Naive thymus-derived CD4-positive, alpha-beta T cell (primary cell): ENCODE results near the gene TLE6. TPM values are rescaled to one million over a fixed set of nuclear protein-coding genes. Genes with fewer than 3 reads are reported as not detected.

Experiments
- ATAC-seq: fragments of 150-1000 bp; cut with Tn5 transposase; 2 replicates; pipeline ENCODE4 v1.10.0; 2021; ENCODE audit warnings: mild to moderate bottlenecking, moderate library complexity
- CTCF ChIA-PET: fragments of 350-600 bp; sonication (Branson Sonifier 250); formaldehyde crosslinking; loops from one replicate; lab custom pipeline; 2021; ENCODE audit warnings: antibody characterized with exemption; lab: Charles Lee
- POLR2A ChIA-PET: fragments of 350-600 bp; sonication (Branson Sonifier 250); formaldehyde crosslinking; loops from one replicate; lab custom pipeline; 2021; ENCODE audit warnings: antibody characterized with exemption, inconsistent platforms; lab: Charles Lee
- DNase-seq, 9 donors: peaks; one replicate each; pipeline versions ENCODE4 v3.0.0 to v3.0.0-alpha.2; 2020 to 2022; ENCODE audit warnings: mixed read lengths in 1 of 9
- H3K27ac ChIP-seq: one replicate; pipeline ENCODE4 v1.7.0; 2013; ENCODE audit warnings: mild to moderate bottlenecking, low read depth, low read length, moderate library complexity
- H3K27me3 ChIP-seq, 2 donors: one replicate each; pipeline ENCODE4 v1.7.0; 2013; ENCODE audit warnings: low read length in 2 of 2, mild to moderate bottlenecking in 2 of 2, moderate library complexity in 2 of 2; ENCODE audit not compliant: control insufficient read depth in 2 of 2, insufficient read depth in 2 of 2
- H3K36me3 ChIP-seq, 3 experiments: 1 replicate in 2 of 3; 2 replicates in 1 of 3; pipeline ENCODE4 v1.7.0; 2013; ENCODE audit warnings: low read length in 3 of 3, mild to moderate bottlenecking in 3 of 3, moderate library complexity in 1 of 3; ENCODE audit not compliant: insufficient read depth in 3 of 3, control insufficient read depth in 2 of 3
- H3K4me1 ChIP-seq, 2 donors: one replicate each; pipeline ENCODE4 v1.7.0; 2013; ENCODE audit warnings: low read length in 2 of 2, mild to moderate bottlenecking in 2 of 2, moderate library complexity in 1 of 2; ENCODE audit not compliant: control insufficient read depth in 2 of 2, insufficient read depth in 2 of 2
- H3K4me3 ChIP-seq: 2 replicates; pipeline ENCODE4 v1.7.0; 2013; ENCODE audit warnings: mild to moderate bottlenecking, low read length
- H3K9me3 ChIP-seq, 3 experiments: 1 replicate in 2 of 3; 2 replicates in 1 of 3; pipeline ENCODE4 v1.7.0; 2013; ENCODE audit warnings: low read length in 3 of 3; ENCODE audit not compliant: control insufficient read depth in 2 of 3
- H3K27ac Mint-ChIP-seq, 9 donors: one replicate each; pipeline ENCODE4 v1.8.0; 2020 to 2022; ENCODE audit warnings: mixed read lengths in 9 of 9, mild to moderate bottlenecking in 8 of 9, moderate library complexity in 5 of 9, inconsistent platforms in 2 of 9
- H3K27me3 Mint-ChIP-seq, 5 donors: one replicate each; pipeline ENCODE4 v1.8.0; 2021 to 2022; ENCODE audit warnings: mixed read lengths in 5 of 5, mild to moderate bottlenecking in 1 of 5
- H3K36me3 Mint-ChIP-seq, 5 donors: one replicate each; pipeline ENCODE4 v1.8.0; 2020 to 2022; ENCODE audit warnings: mixed read lengths in 5 of 5, mild to moderate bottlenecking in 3 of 5, inconsistent platforms in 1 of 5
- H3K4me1 Mint-ChIP-seq, 7 donors: one replicate each; pipeline ENCODE4 v1.8.0; 2020 to 2022; ENCODE audit warnings: mixed read lengths in 7 of 7, mild to moderate bottlenecking in 3 of 7, inconsistent platforms in 1 of 7
- H3K4me3 Mint-ChIP-seq, 10 donors: one replicate each; pipeline ENCODE4 v1.8.0; 2020 to 2022; ENCODE audit warnings: mild to moderate bottlenecking in 10 of 10, mixed read lengths in 10 of 10, moderate library complexity in 6 of 10, inconsistent platforms in 2 of 10
- H3K9me3 Mint-ChIP-seq, 11 donors: one replicate each; pipeline ENCODE4 v1.8.0; 2020 to 2022; ENCODE audit warnings: mixed read lengths in 11 of 11, mild to moderate bottlenecking in 4 of 11, inconsistent platforms in 1 of 11, moderate library complexity in 1 of 11
- intact Hi-C, 2 donors: fragments of 100-400 bp; cut with micrococcal nuclease; formaldehyde crosslinking; loops; one replicate each; pipeline ENCODE4 v1.15.1; 2023
- polyA plus RNA-seq, 2 donors: library from polyadenylated mRNA; unstranded; fragments of 300-500 nt; fragmentation: Illumina TruSeq; gene quantifications; one replicate each; pipeline ENCODE4 v1.2.3, GENCODE V29; 2021
- total RNA-seq, 6 experiments: library from RNA in 5 of 6; stranded (reverse) in 5 of 6; gene quantifications; 1 replicate in 5 of 6; 2 replicates in 1 of 6; pipeline ENCODE4 v1.2.3 and lab custom pipeline; 2021 to 2026

The TLE6 gene
- total and polyA plus RNA-seq, 7 experiments from 2014 or later = 0.52 to 0.64 (median 0.60) TPM; not detected in 4

- CTCF ChIA-PET = interaction anchor here (0.6 kb wide), 1 partner anchor 19 kb away, joined by 4 read pairs; no protein-coding TSS in a partner anchor
- Histone ChIP-seq H3K27me3 (no peaks in the 10 kb centered on the region), H3K36me3 (no peaks in the 10 kb centered on the region)
These were observed 378 bp downstream of the TLE6 start for GRCh38 chr19:2977746-2978138.

DNA sequence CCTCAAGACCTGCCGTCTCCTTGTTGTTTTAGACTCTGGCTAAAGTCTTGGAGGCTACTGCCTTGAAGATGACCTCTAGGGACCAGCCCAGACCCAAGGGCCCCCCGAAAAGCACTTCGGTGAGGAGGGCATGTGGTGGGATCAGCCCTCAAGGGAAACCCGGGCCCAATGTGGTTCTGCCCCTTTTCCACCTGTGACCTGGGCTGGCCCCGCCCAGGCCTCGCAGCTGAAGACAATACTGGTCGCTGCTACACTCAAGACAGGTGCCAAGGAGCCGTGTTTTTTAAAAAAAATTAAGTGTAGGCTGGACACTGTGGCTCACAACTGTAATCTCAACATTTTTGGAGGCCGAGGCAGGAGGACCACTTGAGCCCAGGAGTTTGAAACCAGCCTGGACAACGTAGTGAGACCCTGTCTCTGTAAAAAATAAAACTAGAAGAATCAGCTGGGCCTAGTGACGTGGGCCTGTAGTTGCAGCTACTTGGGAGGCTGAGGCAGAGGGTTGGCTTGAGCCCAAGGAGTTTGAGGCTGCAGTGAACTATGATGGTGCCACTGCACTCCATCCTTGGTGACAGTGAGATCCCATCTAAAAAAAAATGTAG is 903 bp downstream of the TLE6 start:
- H3K9me3 Mint-ChIP-seq = no peaks in the 10 kb centered on the region
- H3K4me1 ChIP-seq = peaks cover 10 to 12% of the 10 kb centered on the region in 2 donors
- H3K36me3 ChIP-seq = no peaks in the 10 kb centered on the region
- H3K4me3 ChIP-seq = no peak overlapping the region
- ATAC-seq = no peak
- H3K4me1 Mint-ChIP-seq = peaks cover 0 to 24% (median 20%) of the 10 kb centered on the region in 7 donors
- DNase-seq = no peak
- no peaks in the 10 kb centered on the region for H3K36me3 Mint-ChIP-seq
- peak overlapping the region in 1 of 9 donors; percentile 76 for H3K27ac Mint-ChIP-seq
- POLR2A ChIA-PET = interaction anchor here (2.2 to 3.9 kb wide), 2 partner anchors 58 to 80 kb away, joined by 7 to 20 read pairs; no protein-coding TSS in a partner anchor
- intact Hi-C loops = no loop called here
- H3K4me3 Mint-ChIP-seq = no peak overlapping the region
- CTCF ChIA-PET = interaction anchor here (0.6 kb wide), 1 partner anchor 206 kb away, joined by 3 read pairs; no protein-coding TSS in a partner anchor
- peaks cover 6 to 26% (median 13%) of the 10 kb centered on the region in 5 donors for H3K27me3 Mint-ChIP-seq
- H3K9me3 ChIP-seq = no peaks in the 10 kb centered on the region
- no peak overlapping the region for H3K27ac ChIP-seq
- no peaks in the 10 kb centered on the region for H3K27me3 ChIP-seq

More at GRCh38 chr19:2977746-2978138, 378 bp downstream of the TLE6 start:
- Histone ChIP-seq H3K9me3 (no peaks in the 10 kb centered on the region), H3K27ac (no peak overlapping the region), H3K4me3 (no peak overlapping the region), H3K4me1 (peaks cover 10 to 12% of the 10 kb centered on the region in 2 donors)
- ATAC-seq = no peak
- H3K36me3 Mint-ChIP-seq = no peaks in the 10 kb centered on the region
- POLR2A ChIA-PET = interaction anchor here (0.6 to 3.9 kb wide), 5 partner anchors 27 to 203 kb away, joined by 3 to 20 read pairs (median 4); no protein-coding TSS in a partner anchor
- peaks cover 0 to 24% (median 18%) of the 10 kb centered on the region in 7 donors for H3K4me1 Mint-ChIP-seq
- H3K27ac Mint-ChIP-seq = peak overlapping the region in 4 of 9 donors; percentile 76 to 88 (median 82)
- intact Hi-C loops = loop anchor here (1.0 to 2.0 kb wide), 5 partner anchors 27 to 84 kb away; no protein-coding TSS in a partner anchor
- no peak for DNase-seq
- peaks cover 3 to 22% (median 13%) of the 10 kb centered on the region in 5 donors for H3K27me3 Mint-ChIP-seq
- peak overlapping the region; percentile 45 to 98 (median 81) for H3K4me3 Mint-ChIP-seq
- H3K9me3 Mint-ChIP-seq = no peaks in the 10 kb centered on the region

DNA sequence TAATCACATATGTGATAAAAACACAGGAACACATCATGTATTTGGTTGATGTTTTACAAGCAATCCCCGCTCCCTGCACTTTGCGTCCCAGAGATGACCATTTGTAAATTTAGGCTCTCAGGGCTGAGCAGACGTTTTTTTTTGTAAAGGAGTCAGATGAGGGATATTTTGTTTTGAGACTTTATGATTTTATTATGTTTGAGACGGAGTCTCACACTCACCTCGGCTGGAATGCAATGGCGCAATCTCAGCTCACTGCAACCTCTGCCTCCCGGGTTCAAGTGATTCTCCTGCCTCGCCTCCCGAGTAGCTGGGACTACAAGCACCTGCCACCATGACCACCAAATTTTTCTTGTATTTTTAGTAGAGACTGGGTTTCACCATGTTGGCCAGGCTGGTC is 1.4 kb downstream of the TLE6 start:
- ChIA-PET POLR2A (no interaction called here), CTCF (interaction anchor here (0.6 kb wide), 1 partner anchor 206 kb away, joined by 3 read pairs; no protein-coding TSS in a partner anchor)
- intact Hi-C loops = no loop called here
- Histone ChIP-seq H3K36me3 (no peaks in the 10 kb centered on the region), H3K4me1 (peaks cover 10 to 12% of the 10 kb centered on the region in 2 donors), H3K27ac (no peak overlapping the region), H3K27me3 (no peaks in the 10 kb centered on the region), H3K9me3 (no peaks in the 10 kb centered on the region), H3K4me3 (no peak overlapping the region)
- ATAC-seq = no peak
- Mint-ChIP-seq H3K4me3 (no peak overlapping the region), H3K9me3 (no peaks in the 10 kb centered on the region), H3K36me3 (no peaks in the 10 kb centered on the region), H3K27me3 (peaks cover 9 to 26% (median 13%) of the 10 kb centered on the region in 5 donors), H3K27ac (peak overlapping the region in 1 of 9 donors; percentile 8), H3K4me1 (peaks cover 0 to 24% (median 23%) of the 10 kb centered on the region in 7 donors)
- no peak for DNase-seq

DNA sequence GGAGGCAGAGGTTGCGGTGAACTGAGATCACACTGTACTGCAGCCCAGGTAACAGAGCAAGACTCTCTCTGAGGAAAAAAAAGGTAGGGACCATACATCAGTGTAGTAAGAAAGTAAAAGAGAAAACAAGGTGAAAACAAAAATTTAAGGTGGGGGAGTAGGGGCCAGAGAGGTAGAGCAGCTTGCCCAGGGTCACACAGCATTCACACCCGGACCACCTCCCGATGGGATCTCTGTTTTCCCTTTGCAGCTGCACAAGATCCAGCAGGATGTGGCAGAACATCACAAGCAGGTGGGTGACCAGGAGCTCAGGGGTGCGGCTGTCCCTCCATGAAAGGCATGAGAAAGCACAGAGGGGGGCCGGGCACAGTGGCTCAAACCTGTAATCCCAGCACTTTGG is 4.5 kb downstream of the TLE6 start:
- no peak for ATAC-seq
- no peak overlapping the region for H3K27ac ChIP-seq
- Mint-ChIP-seq H3K4me1 (peaks cover 0 to 10% (median 8%) of the 10 kb centered on the region in 7 donors), H3K36me3 (no peaks in the 10 kb centered on the region), H3K27ac (no peak overlapping the region), H3K4me3 (peak overlapping the region in 1 of 10 donors; percentile 3), H3K27me3 (peaks cover 6 to 23% (median 13%) of the 10 kb centered on the region in 5 donors), H3K9me3 (no peaks in the 10 kb centered on the region)
- H3K4me3 ChIP-seq = no peak overlapping the region
- CTCF ChIA-PET = no interaction called here
- peaks cover 3 to 5% of the 10 kb centered on the region in 2 donors for H3K4me1 ChIP-seq
- no peaks in the 10 kb centered on the region for H3K27me3 ChIP-seq
- intact Hi-C loops = no loop called here
- POLR2A ChIA-PET = interaction anchor here (0.7 kb wide), 1 partner anchor 44 kb away, joined by 8 read pairs; no protein-coding TSS in a partner anchor
- no peaks in the 10 kb centered on the region for H3K9me3 ChIP-seq
- no peak for DNase-seq
- H3K36me3 ChIP-seq = no peaks in the 10 kb centered on the region

- intact Hi-C loops = no loop called here
- H3K4me3 Mint-ChIP-seq = no peak overlapping the region
- H3K27ac ChIP-seq = no peak overlapping the region
- H3K27me3 ChIP-seq = no peaks in the 10 kb centered on the region
- no peaks in the 10 kb centered on the region for H3K9me3 Mint-ChIP-seq
- H3K4me3 ChIP-seq = no peak overlapping the region
- POLR2A ChIA-PET = interaction anchor here (0.7 kb wide), 1 partner anchor 43 kb away, joined by 8 read pairs; no protein-coding TSS in a partner anchor
- no peaks in the 10 kb centered on the region for H3K36me3 Mint-ChIP-seq
- ATAC-seq (no peak), DNase-seq (no peak)
- H3K9me3 ChIP-seq = no peaks in the 10 kb centered on the region
- H3K36me3 ChIP-seq = no peaks in the 10 kb centered on the region
- H3K27me3 Mint-ChIP-seq = peaks cover 6 to 23% (median 13%) of the 10 kb centered on the region in 5 donors
- peaks cover 0 to 2% of the 10 kb centered on the region in 2 donors for H3K4me1 ChIP-seq
- CTCF ChIA-PET = no interaction called here
- no peak overlapping the region for H3K27ac Mint-ChIP-seq
- peaks cover 0 to 7% (median 4%) of the 10 kb centered on the region in 7 donors for H3K4me1 Mint-ChIP-seq
These were observed 5.2 kb downstream of the TLE6 start for GRCh38 chr19:2982561-2982960.

DNA sequence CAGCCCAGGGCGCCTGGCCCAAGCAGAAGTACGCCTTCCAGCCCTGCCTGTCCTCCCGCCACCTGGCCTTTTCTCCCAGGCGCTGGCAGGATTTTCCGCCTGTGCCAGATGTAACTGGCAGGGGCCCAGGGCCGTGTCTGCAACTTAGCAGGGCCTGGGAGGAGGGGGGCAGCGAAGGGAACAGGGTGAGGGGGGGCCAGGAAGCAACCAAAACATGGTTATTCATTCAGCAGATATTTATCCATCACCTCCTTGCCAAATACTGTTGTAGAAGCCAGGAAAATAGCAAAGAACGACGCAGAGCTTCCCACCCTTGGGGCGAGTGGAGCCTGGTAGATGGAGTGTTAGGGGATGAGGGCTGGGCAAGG is 5.6 kb downstream of the TLE6 start:
- Mint-ChIP-seq H3K27me3 (peaks cover 6 to 23% (median 13%) of the 10 kb centered on the region in 5 donors), H3K4me1 (peaks cover 0 to 7% (median 0%) of the 10 kb centered on the region in 7 donors), H3K9me3 (no peaks in the 10 kb centered on the region), H3K36me3 (no peaks in the 10 kb centered on the region), H3K4me3 (no peak overlapping the region), H3K27ac (no peak overlapping the region)
- no peaks in the 10 kb centered on the region for H3K27me3 ChIP-seq
- no peaks in the 10 kb centered on the region for H3K36me3 ChIP-seq
- no peaks in the 10 kb centered on the region for H3K4me1 ChIP-seq
- no peak for ATAC-seq
- H3K27ac ChIP-seq = no peak overlapping the region
- POLR2A ChIA-PET = no interaction called here
- CTCF ChIA-PET = no interaction called here
- H3K9me3 ChIP-seq = no peaks in the 10 kb centered on the region
- H3K4me3 ChIP-seq = no peak overlapping the region
- no peak for DNase-seq
- intact Hi-C loops = no loop called here
